Stimulated activated naive CD8-positive, alpha-beta T cell treated with anti-CD3 and anti-CD28 coated beads, Interleukin-15, amount 100 ng/mL, for 72 hours (primary cell): ENCODE data around the gene DCDC2C.

Source experiments
- ATAC-seq: fragments of 150-1000 bp; cut with Tn5 transposase; 2 replicates; pipeline ENCODE4 v1.10.0; 2021; ENCODE audit warnings: mild to moderate bottlenecking, moderate library complexity
- DNase-seq, 2 donors: peaks; one replicate each; pipeline ENCODE4 v3.0.0; 2021 to 2022
- H3K27ac Mint-ChIP-seq, 2 donors: one replicate each; pipeline ENCODE4 v1.8.0; 2022; ENCODE audit warnings: mild to moderate bottlenecking in 2 of 2, mixed read lengths in 2 of 2, moderate library complexity in 2 of 2
- H3K27me3 Mint-ChIP-seq: one replicate; pipeline ENCODE4 v1.8.0; 2022; ENCODE audit warnings: mixed read lengths
- H3K4me1 Mint-ChIP-seq: one replicate; pipeline ENCODE4 v1.8.0; 2022; ENCODE audit warnings: mild to moderate bottlenecking, mixed read lengths
- H3K4me3 Mint-ChIP-seq, 2 donors: one replicate each; pipeline ENCODE4 v1.8.0; 2022; ENCODE audit warnings: mild to moderate bottlenecking in 2 of 2, mixed read lengths in 2 of 2, moderate library complexity in 1 of 2
- H3K9me3 Mint-ChIP-seq, 2 donors: one replicate each; pipeline ENCODE4 v1.8.0; 2022; ENCODE audit warnings: mixed read lengths in 2 of 2

Gene DCDC2C

GRCh38 chr2:3742743-3743508 lies 39.6 kb downstream of the DCDC2C start:
- Mint-ChIP-seq H3K27me3 (peaks cover 40% of the 10 kb centered on the region), H3K4me1 (no peaks in the 10 kb centered on the region), H3K27ac (no peak overlapping the region), H3K4me3 (no peak overlapping the region), H3K9me3 (no peaks in the 10 kb centered on the region)
- ATAC-seq, result no peak
- no peak for DNase-seq

- H3K27ac Mint-ChIP-seq, result no peak overlapping the region
- H3K4me3 Mint-ChIP-seq, result no peak overlapping the region
- peaks cover 46% of the 10 kb centered on the region for H3K27me3 Mint-ChIP-seq
- H3K4me1 Mint-ChIP-seq, result no peaks in the 10 kb centered on the region
- no peaks in the 10 kb centered on the region for H3K9me3 Mint-ChIP-seq
- DNase-seq (no peak), ATAC-seq (no peak)
These were observed 40.7 kb downstream of the DCDC2C start for GRCh38 chr2:3743951-3744555.

DNA sequence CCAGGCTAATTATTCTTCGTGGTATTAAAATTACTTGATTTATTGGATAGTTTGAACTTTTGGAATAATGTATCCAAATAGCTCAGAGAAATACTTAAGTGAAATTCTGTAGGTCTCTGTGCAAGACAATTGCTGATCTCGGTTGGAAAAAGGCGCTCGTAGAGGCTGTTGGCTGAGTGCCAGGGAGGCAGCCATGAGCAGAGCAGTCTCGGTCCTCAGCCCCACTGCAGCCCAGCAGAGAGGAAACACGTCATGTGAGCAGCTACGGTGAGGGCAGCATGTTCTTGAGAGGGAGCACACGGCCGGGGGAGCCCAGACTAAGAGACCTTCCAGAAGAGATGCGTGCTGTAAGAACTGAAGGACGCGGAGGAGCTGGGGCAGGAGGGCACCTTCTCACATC lies 42.5 kb downstream of the DCDC2C start:
- Mint-ChIP-seq H3K9me3 (no peaks in the 10 kb centered on the region), H3K4me1 (no peaks in the 10 kb centered on the region), H3K27me3 (peaks cover 55% of the 10 kb centered on the region), H3K4me3 (no peak overlapping the region), H3K27ac (no peak overlapping the region)
- no peak for DNase-seq
- ATAC-seq, result no peak

GRCh38 chr2:3747032-3747654 lies 43.8 kb downstream of the DCDC2C start:
- H3K9me3 Mint-ChIP-seq, result no peaks in the 10 kb centered on the region
- peak; percentile 36 for ATAC-seq
- no peak for DNase-seq
- peaks cover 58% of the 10 kb centered on the region for H3K27me3 Mint-ChIP-seq
- H3K27ac Mint-ChIP-seq, result no peak overlapping the region
- no peaks in the 10 kb centered on the region for H3K4me1 Mint-ChIP-seq
- no peak overlapping the region for H3K4me3 Mint-ChIP-seq

DNA sequence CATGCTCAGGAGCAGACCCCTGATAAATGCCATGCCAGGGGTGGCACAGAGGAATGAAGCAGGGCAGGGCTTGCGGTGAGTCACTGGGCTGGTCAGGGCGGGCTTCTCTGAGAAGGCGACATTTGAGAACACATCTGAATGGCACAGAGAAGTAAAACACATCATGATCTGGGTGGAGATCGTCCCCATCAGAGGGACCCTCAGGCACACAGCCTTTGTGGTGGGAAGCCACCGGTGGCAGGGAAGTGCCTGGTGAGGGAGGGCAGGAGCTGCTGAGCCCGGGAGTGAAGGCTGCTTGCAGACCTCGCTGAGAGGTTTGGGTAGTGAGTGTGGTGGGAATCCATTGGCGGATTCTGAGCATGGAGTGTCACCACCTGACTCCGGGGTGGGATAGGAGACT lies 44.5 kb downstream of the DCDC2C start:
- no peak for ATAC-seq
- peaks cover 51% of the 10 kb centered on the region for H3K27me3 Mint-ChIP-seq
- no peaks in the 10 kb centered on the region for H3K4me1 Mint-ChIP-seq
- H3K9me3 Mint-ChIP-seq, result no peaks in the 10 kb centered on the region
- no peak overlapping the region for H3K4me3 Mint-ChIP-seq
- DNase-seq, result no peak
- H3K27ac Mint-ChIP-seq, result peak overlapping the region in 1 of 2 donors; percentile 39

DNA sequence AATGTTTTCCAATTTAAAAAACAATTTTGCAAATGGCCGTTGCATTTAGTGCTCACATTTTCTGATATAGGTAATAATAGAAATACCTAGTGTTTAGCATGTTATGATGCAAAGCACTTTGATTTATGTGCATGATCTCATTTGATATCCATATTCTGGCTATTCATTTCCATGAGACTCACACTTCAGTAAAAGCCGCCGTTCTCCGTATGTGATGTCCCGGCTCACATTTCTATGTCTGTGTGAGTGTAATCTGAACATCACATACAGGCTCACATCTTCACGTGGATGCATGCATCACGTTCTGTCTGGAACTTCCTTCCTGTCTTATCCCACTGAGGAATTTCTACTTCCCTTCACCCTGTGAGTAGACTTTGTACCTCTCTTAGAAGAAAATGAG lies 45.8 kb downstream of the DCDC2C start:
- Mint-ChIP-seq H3K4me3 (no peak overlapping the region), H3K4me1 (no peaks in the 10 kb centered on the region), H3K27ac (no peak overlapping the region), H3K9me3 (no peaks in the 10 kb centered on the region), H3K27me3 (peaks cover 39% of the 10 kb centered on the region)
- ATAC-seq (no peak), DNase-seq (no peak)

DNA sequence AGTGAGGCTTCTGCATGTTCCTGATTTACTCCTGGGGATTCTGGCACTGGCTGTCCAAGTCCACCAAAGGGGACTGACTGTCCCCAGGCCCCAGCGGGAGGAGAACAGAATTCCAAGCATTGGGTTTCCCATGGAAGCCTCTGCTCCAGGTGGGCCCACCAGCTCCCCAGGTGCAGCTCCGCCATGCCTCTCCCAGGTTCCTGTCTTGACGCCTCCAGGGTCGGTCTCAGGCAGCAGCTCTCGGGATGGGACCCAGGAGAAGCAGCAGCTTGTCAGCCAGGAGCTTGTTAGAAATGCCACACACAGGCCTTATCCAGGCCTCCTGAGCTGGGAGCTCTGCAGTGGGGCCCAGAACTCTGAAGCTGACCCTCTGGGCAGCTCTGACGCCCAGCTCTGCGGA lies 47.9 kb downstream of the DCDC2C start:
- H3K4me3 Mint-ChIP-seq, result no peak overlapping the region
- no peak overlapping the region for H3K27ac Mint-ChIP-seq
- no peaks in the 10 kb centered on the region for H3K9me3 Mint-ChIP-seq
- DNase-seq (no peak), ATAC-seq (no peak)
- peaks cover 32% of the 10 kb centered on the region for H3K27me3 Mint-ChIP-seq
- H3K4me1 Mint-ChIP-seq, result no peaks in the 10 kb centered on the region

DNA sequence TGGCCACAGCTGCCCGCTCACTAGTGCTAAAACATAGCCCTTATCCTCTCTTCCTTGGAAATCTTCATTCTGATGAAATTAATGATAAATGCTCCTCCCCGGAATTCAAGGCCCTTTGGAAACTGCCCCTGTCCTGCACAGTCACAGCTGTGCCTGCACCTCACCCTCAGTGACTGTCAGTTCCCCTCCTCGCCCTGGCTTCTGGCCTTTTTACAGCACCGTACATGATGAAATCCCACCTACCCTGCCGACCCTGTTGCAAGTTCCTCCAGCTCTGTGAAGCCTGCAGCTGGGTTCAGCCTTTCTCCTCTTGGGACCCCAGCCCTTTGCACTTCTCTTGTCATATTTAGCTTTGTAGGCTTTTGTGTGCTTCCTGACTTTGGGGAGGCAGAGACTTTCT lies 48.4 kb downstream of the DCDC2C start:
- no peak for ATAC-seq
- no peaks in the 10 kb centered on the region for H3K9me3 Mint-ChIP-seq
- H3K27ac Mint-ChIP-seq, result no peak overlapping the region
- no peaks in the 10 kb centered on the region for H3K4me1 Mint-ChIP-seq
- DNase-seq, result no peak
- H3K4me3 Mint-ChIP-seq, result no peak overlapping the region
- H3K27me3 Mint-ChIP-seq, result peaks cover 29% of the 10 kb centered on the region

DNA sequence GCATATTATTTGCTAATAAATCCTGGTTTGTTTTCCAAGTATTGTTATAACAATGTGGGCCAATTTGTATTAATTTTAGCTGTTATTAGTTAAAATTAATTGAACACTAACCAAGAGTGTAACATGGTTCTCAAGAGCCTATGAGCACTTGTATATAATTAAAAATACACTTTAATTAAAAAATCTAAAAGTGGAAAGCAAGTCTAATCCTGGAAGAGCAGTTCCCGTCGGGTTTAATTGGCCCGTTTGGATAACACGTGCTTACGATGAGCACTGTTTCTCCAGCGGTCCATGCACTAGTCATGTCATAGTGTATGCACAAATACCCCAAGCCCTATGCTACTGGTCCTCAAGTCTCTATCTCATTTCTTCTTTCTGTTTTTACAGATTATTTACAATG lies 49.0 kb downstream of the DCDC2C start:
- Mint-ChIP-seq H3K4me3 (no peak overlapping the region), H3K9me3 (no peaks in the 10 kb centered on the region), H3K27me3 (peaks cover 28% of the 10 kb centered on the region), H3K27ac (no peak overlapping the region), H3K4me1 (no peaks in the 10 kb centered on the region)
- DNase-seq (no peak), ATAC-seq (no peak)

- DNase-seq (no peak), ATAC-seq (no peak)
- no peaks in the 10 kb centered on the region for H3K4me1 Mint-ChIP-seq
- H3K4me3 Mint-ChIP-seq, result no peak overlapping the region
- no peak overlapping the region for H3K27ac Mint-ChIP-seq
- H3K9me3 Mint-ChIP-seq, result no peaks in the 10 kb centered on the region
- H3K27me3 Mint-ChIP-seq, result peaks cover 26% of the 10 kb centered on the region
These were observed 50.2 kb downstream of the DCDC2C start for GRCh38 chr2:3753561-3753960.

GRCh38 chr2:3754280-3754679 lies 50.9 kb downstream of the DCDC2C start:
- Mint-ChIP-seq H3K27me3 (peaks cover 31% of the 10 kb centered on the region), H3K4me3 (no peak overlapping the region), H3K9me3 (no peaks in the 10 kb centered on the region)

GRCh38 chr2:3754795-3755194 lies 51.4 kb downstream of the DCDC2C start:
- Mint-ChIP-seq H3K4me3 (no peak overlapping the region), H3K4me1 (no peaks in the 10 kb centered on the region), H3K27ac (no peak overlapping the region), H3K9me3 (no peaks in the 10 kb centered on the region), H3K27me3 (peaks cover 35% of the 10 kb centered on the region)
- no peak for DNase-seq
- ATAC-seq, result no peak

More at GRCh38 chr2:3754280-3754679, 50.9 kb downstream of the DCDC2C start:
- Mint-ChIP-seq H3K27ac (no peak overlapping the region), H3K4me1 (no peaks in the 10 kb centered on the region)
- no peak for ATAC-seq
- no peak for DNase-seq

GRCh38 chr2:3755277-3755676 lies 51.9 kb downstream of the DCDC2C start:
- ATAC-seq (no peak), DNase-seq (no peak)
- Mint-ChIP-seq H3K27me3 (peaks cover 35% of the 10 kb centered on the region), H3K4me3 (no peak overlapping the region), H3K4me1 (no peaks in the 10 kb centered on the region), H3K27ac (no peak overlapping the region), H3K9me3 (no peaks in the 10 kb centered on the region)

DNA sequence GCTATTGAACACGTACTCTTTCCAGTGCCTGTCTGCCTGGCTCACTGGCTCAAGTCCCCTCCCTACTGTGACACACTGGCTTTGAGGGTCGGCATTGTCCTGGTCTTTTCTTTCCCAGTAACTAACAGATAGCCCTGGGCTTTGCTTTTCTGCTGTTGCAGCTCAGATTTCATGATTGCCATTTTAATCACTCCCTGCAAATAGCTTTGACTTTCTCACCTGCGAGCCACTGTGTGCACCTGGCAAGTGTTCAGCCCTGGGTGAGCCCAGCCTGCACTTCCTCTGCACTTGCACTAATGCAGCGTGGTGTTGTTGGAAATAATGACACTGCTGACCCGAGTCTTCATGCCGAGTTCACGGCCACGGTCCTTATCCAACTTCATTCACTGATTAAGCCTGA lies 52.9 kb downstream of the DCDC2C start:
- ATAC-seq (no peak), DNase-seq (no peak)
- Mint-ChIP-seq H3K4me3 (no peak overlapping the region), H3K4me1 (no peaks in the 10 kb centered on the region), H3K9me3 (no peaks in the 10 kb centered on the region), H3K27ac (no peak overlapping the region), H3K27me3 (peaks cover 34% of the 10 kb centered on the region)

DNA sequence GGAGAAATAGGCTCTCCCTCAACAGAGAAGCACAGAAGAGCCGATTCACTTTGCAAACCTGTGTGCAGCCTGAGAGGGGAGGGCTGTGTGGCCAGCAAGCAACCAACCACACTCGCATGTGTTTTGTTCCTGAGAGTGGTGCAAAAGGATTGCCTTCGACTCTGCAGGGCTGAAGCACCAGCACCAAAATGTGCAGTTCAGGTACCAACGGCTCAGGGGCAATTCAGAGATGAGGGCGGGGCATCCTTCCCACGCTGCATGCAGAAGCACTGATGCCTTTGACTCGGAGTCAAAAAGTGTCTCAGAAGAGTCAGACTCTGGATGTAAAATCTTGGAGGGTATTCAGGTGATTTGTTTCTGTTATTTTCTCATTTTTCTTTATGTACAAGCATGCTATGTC lies 55.5 kb downstream of the DCDC2C start:
- Mint-ChIP-seq H3K27ac (no peak overlapping the region), H3K4me1 (no peaks in the 10 kb centered on the region), H3K4me3 (no peak overlapping the region), H3K27me3 (peaks cover 26% of the 10 kb centered on the region), H3K9me3 (no peaks in the 10 kb centered on the region)
- DNase-seq (no peak), ATAC-seq (no peak)

GRCh38 chr2:3759331-3759730 lies 56.0 kb downstream of the DCDC2C start:
- peaks cover 26% of the 10 kb centered on the region for H3K27me3 Mint-ChIP-seq
- H3K4me1 Mint-ChIP-seq, result no peaks in the 10 kb centered on the region
- no peak overlapping the region for H3K27ac Mint-ChIP-seq
- no peak overlapping the region for H3K4me3 Mint-ChIP-seq
- no peaks in the 10 kb centered on the region for H3K9me3 Mint-ChIP-seq
- DNase-seq (no peak), ATAC-seq (no peak)
